Keratinocyte (primary cell): ENCODE results near the gene EPHB2. TPM values are rescaled to one million over a fixed set of nuclear protein-coding genes. Genes with fewer than 3 reads are reported as not detected.

Experiments
- DNase-seq: peaks from one replicate; pipeline ENCODE4 v3.0.0-alpha.2; 2011; ENCODE audit warnings: low read depth, missing footprints, low spot score
- FAIRE-seq: peaks from 2 replicates; lab custom pipeline; 2011; peaks lifted over from hg19 to GRCh38; lab: Jason Lieb, UNC
- H2AFZ ChIP-seq: 2 replicates; pipeline ENCODE4 v1.6.0; 2012; ENCODE audit warnings: low read length, control low read depth, inconsistent platforms; ENCODE audit not compliant: control insufficient read depth
- H3K27ac ChIP-seq: 2 replicates; pipeline ENCODE4 v1.5.1; 2011; ENCODE audit warnings: low read length; ENCODE audit not compliant: control insufficient read depth, insufficient read depth
- H3K27me3 ChIP-seq: 3 replicates; pipeline ENCODE4 v1.6.0; 2011; ENCODE audit warnings: low read length; ENCODE audit not compliant: control insufficient read depth, insufficient read depth; ENCODE audit errors: extremely low read depth
- H3K36me3 ChIP-seq, 2 experiments: 2 replicates in 1 of 2; 3 replicates in 1 of 2; pipeline ENCODE4 v1.5.1; 2011; ENCODE audit warnings: low read length in 2 of 2, mild to moderate bottlenecking in 1 of 2; ENCODE audit not compliant: control insufficient read depth in 2 of 2, insufficient read depth in 2 of 2; ENCODE audit errors: extremely low read depth in 1 of 2
- H3K4me1 ChIP-seq: 3 replicates; pipeline ENCODE4 v1.5.1; 2011; ENCODE audit warnings: low read length; ENCODE audit not compliant: control insufficient read depth, insufficient read depth; ENCODE audit errors: extremely low read depth
- H3K4me2 ChIP-seq: 3 replicates; pipeline ENCODE4 v1.6.0; 2011; ENCODE audit warnings: low read depth, low read length; ENCODE audit not compliant: control insufficient read depth, insufficient read depth; ENCODE audit errors: extremely low read depth
- H3K4me3 ChIP-seq, 3 experiments: fragments of 200-600 bp in 1 of 3; sonication (generic) in 1 of 3; 2 replicates in 2 of 3; 3 replicates in 1 of 3; pipeline ENCODE4 v1.5.1; 2011 to 2016; ENCODE audit warnings: low read length in 3 of 3, mild to moderate bottlenecking in 3 of 3, control low read depth in 2 of 3, inconsistent platforms in 1 of 3, low read depth in 1 of 3, mixed read lengths in 1 of 3, mixed run types in 1 of 3, moderate library complexity in 1 of 3; ENCODE audit not compliant: control insufficient read depth in 2 of 3, insufficient read depth in 2 of 3; ENCODE audit errors: extremely low read depth in 1 of 3
- H3K79me2 ChIP-seq: 2 replicates; pipeline ENCODE4 v1.6.0; 2012; ENCODE audit warnings: low read length; ENCODE audit not compliant: control insufficient read depth, insufficient read depth
- H3K9ac ChIP-seq: 3 replicates; pipeline ENCODE4 v1.6.0; 2011; ENCODE audit warnings: low read length; ENCODE audit not compliant: control insufficient read depth, insufficient read depth; ENCODE audit errors: extremely low read depth
- H3K9me1 ChIP-seq: 3 replicates; pipeline ENCODE4 v1.6.0; 2011; ENCODE audit warnings: low read length; ENCODE audit not compliant: control insufficient read depth, insufficient read depth; ENCODE audit errors: extremely low read depth
- H3K9me3 ChIP-seq: 2 replicates; pipeline ENCODE4 v1.5.1; 2012; ENCODE audit warnings: low read depth, low read length; ENCODE audit not compliant: control insufficient read depth
- H4K20me1 ChIP-seq: 3 replicates; pipeline ENCODE4 v1.6.0; 2011; ENCODE audit warnings: low read length; ENCODE audit not compliant: control insufficient read depth, insufficient read depth; ENCODE audit errors: extremely low read depth
- EZH2 ChIP-seq: IDR thresholded peaks from one replicate; pipeline ENCODE4 v1.6.1; 2012; ENCODE audit warnings: inconsistent platforms, mild to moderate bottlenecking, low read length, moderate library complexity
- dilution Hi-C: fragments of 300-500 bp; cut with MboI; formaldehyde crosslinking; loops from one replicate; pipeline ENCODE4 v1.7.0; 2020; ENCODE audit warnings: low sequenced_read_pairs; ENCODE audit not compliant: extremely low pct_ligation_motif_present
- polyA plus RNA-seq, 5 experiments: library from polyadenylated mRNA; depleted of rRNA in 3 of 5; stranded (reverse) in 3 of 5; stranded (forward) in 1 of 5; unstranded in 1 of 5; fragments of >200 nt; gene quantifications; 1 replicate in 1 of 5; 2 replicates in 3 of 5; 3 replicates in 1 of 5; pipeline versions ENCODE4 v1.2.1 to v1.2.3, GENCODE V29; 2011 to 2012; ENCODE audit warnings: missing spikeins in 2 of 5, low read depth in 1 of 5, low replicate concordance in 1 of 5
- TF ChIP-seq, protein P1 (sequence below), 3 experiments: IDR thresholded peaks in 1 of 3; conservative IDR thresholded peaks in 1 of 3; optimal IDR thresholded peaks in 1 of 3; 2 replicates in 2 of 3; 3 replicates in 1 of 3; pipeline versions ENCODE3 to v1.5.1; 2011; ENCODE audit warnings: low read length in 3 of 3, mild to moderate bottlenecking in 3 of 3, moderate library complexity in 2 of 3, control low read depth in 1 of 3, inconsistent platforms in 1 of 3; ENCODE audit not compliant: insufficient read depth in 2 of 3; ENCODE audit errors: extremely low read depth in 1 of 3

Gene EPHB2
- polyA plus RNA-seq, 1 donor (not counting 4 experiments of a cell fraction or from before 2014, with no cell fraction given): 0.10 TPM

DNA sequence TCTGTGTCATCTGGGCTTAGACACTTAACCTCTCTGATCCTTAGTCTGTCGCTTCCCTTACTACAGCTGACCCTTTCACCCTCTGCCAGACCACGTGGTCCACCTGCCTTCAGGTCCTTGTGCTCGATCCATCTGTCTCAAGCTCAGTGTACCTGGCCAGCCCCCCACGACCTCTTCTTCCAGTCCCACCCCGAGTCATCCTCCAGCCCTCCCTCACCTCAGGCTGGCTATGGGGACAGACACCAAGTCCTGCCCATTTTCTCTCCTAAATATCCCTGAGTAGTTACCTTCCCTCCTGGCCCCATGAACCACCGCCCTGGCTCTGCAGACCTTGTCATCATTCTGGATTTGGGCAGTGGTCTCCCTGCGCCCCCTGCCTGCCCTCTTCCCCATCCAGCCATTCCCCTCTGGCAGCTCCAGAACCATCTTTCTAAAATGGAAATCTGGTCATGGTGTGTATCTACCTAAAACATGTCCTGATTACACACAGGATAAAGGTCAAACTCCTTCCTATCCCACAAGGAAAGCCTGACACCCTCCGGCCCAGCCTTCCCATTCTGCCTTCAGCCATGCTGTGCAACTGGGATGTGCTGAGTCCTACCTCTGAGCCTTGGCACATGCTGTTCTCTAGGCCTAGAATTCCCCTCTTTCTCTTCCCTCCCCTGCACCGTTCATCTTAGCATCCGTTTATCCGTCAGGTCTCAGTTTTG, 107.6 kb downstream of the EPHB2 start:
- Histone ChIP-seq H3K27me3 (no peaks in the 10 kb centered on the region), H3K4me2 (no peak overlapping the region), H3K9me3 (no peaks in the 10 kb centered on the region), H3K9me1 (no peaks in the 10 kb centered on the region), H4K20me1 (no peaks in the 10 kb centered on the region), H3K27ac (no peak overlapping the region), H3K4me1 (peaks cover 8% of the 10 kb centered on the region), H3K79me2 (no peaks in the 10 kb centered on the region), H3K9ac (no peak overlapping the region), H3K36me3 (no peaks in the 10 kb centered on the region), H3K4me3 (no peak overlapping the region), H2AFZ (no peak overlapping the region)
- no peak for DNase-seq
- FAIRE-seq: no peak
- TF ChIP-seq EZH2: no peak
- TF ChIP-seq, protein P1, sequence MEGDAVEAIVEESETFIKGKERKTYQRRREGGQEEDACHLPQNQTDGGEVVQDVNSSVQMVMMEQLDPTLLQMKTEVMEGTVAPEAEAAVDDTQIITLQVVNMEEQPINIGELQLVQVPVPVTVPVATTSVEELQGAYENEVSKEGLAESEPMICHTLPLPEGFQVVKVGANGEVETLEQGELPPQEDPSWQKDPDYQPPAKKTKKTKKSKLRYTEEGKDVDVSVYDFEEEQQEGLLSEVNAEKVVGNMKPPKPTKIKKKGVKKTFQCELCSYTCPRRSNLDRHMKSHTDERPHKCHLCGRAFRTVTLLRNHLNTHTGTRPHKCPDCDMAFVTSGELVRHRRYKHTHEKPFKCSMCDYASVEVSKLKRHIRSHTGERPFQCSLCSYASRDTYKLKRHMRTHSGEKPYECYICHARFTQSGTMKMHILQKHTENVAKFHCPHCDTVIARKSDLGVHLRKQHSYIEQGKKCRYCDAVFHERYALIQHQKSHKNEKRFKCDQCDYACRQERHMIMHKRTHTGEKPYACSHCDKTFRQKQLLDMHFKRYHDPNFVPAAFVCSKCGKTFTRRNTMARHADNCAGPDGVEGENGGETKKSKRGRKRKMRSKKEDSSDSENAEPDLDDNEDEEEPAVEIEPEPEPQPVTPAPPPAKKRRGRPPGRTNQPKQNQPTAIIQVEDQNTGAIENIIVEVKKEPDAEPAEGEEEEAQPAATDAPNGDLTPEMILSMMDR (optimal IDR thresholded peaks at IDR 0.05 in 1 of 3, IDR thresholded peaks at IDR 0.05 in 1 of 3, conservative IDR thresholded peaks at IDR 0.05 in 1 of 3; ENCODE audit: extremely low read depth in 1 of 3, insufficient read depth in 2 of 3, low read length in 3 of 3): no peak
- dilution Hi-C loops: no loop called here

DNA sequence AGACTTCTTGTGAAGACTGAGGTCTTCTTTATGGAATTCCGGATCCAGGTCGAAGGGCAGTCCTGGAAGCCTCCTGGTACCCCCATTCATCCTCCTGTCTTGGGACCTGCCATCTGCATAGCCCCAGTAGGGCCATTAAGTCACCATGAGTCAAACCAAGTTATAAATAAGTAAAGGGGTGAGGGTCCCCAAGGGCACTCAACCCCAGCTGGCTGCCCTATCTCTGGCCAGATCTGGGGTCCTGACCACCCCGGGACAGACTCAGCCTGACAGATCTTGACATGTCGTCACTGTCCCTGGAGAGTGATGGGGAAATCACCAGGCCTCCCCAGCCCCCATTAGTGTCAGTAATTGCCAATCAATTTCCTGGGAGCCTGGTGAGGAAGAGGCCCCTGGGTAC, 108.7 kb downstream of the EPHB2 start:
- FAIRE-seq (no peak), DNase-seq (no peak)
- H3K9me1 ChIP-seq: no peaks in the 10 kb centered on the region
- H3K4me3 ChIP-seq: no peak overlapping the region
- H3K27me3 ChIP-seq: no peaks in the 10 kb centered on the region
- no peaks in the 10 kb centered on the region for H3K9me3 ChIP-seq
- no peak overlapping the region for H2AFZ ChIP-seq
- no peak overlapping the region for H3K27ac ChIP-seq
- no peaks in the 10 kb centered on the region for H3K36me3 ChIP-seq
- dilution Hi-C loops: no loop called here
- no peak overlapping the region for H3K4me2 ChIP-seq
- H3K9ac ChIP-seq: no peak overlapping the region
- H4K20me1 ChIP-seq: no peaks in the 10 kb centered on the region
- peaks cover 8% of the 10 kb centered on the region for H3K4me1 ChIP-seq
- TF ChIP-seq EZH2: no peak
- TF ChIP-seq, protein P1 (optimal IDR thresholded peaks at IDR 0.05 in 1 of 3, IDR thresholded peaks at IDR 0.05 in 1 of 3, conservative IDR thresholded peaks at IDR 0.05 in 1 of 3; ENCODE audit: extremely low read depth in 1 of 3, insufficient read depth in 2 of 3, low read length in 3 of 3): no peak
- no peaks in the 10 kb centered on the region for H3K79me2 ChIP-seq
